HepG2 (cell line): ENCODE results near the gene POLN. TPM values are rescaled to one million over a fixed set of nuclear protein-coding genes. Genes with fewer than 3 reads are reported as not detected.

Source experiments
- ATAC-seq: fragments of 200-7000 bp; cut with Tn5 transposase; 3 replicates; pipeline ENCODE4 v1.9.1; 2020; ENCODE audit warnings: mild to moderate bottlenecking, moderate library complexity
- BruUV-seq: library from RNA; stranded (reverse); fragments of 400-500 nt; replicated peaks from 2 replicates; lab custom pipeline; 2021; lab: Mats Ljungman, UMichigan
- CTCF ChIA-PET: fragments of 300-600 bp; formaldehyde crosslinking; extraction: SDS; loops from one replicate; lab custom pipeline; 2021; ENCODE audit warnings: low total read pairs, inconsistent platforms, low intra/inter-chr PET ratio; lab: Yijun Ruan, JAX
- POLR2A ChIA-PET: fragments of 350-600 bp; sonication (Branson Sonifier 250); formaldehyde crosslinking; loops from one replicate; lab custom pipeline; 2020; ENCODE audit warnings: antibody characterized with exemption, inconsistent platforms; lab: Yijun Ruan, JAX
- DNase-seq: peaks from one replicate; pipeline ENCODE4 v3.0.0-alpha.2; 2015; ENCODE audit warnings: low spot score
- FAIRE-seq: peaks from 3 replicates; lab custom pipeline; 2011; peaks lifted over from hg19 to GRCh38; lab: Jason Lieb, UNC
- H2AFZ ChIP-seq: one replicate; pipeline ENCODE4 v1.6.1; 2011; ENCODE audit warnings: low read length, inconsistent platforms
- H3K27ac ChIP-seq: fragments of 300-600 bp; 3 replicates; pipeline ENCODE4 v1.8.0; 2011; ENCODE audit warnings: mixed run types, mild to moderate bottlenecking, mixed read lengths, low read length, inconsistent platforms; ENCODE audit not compliant: insufficient read depth; ENCODE audit errors: extremely low read length
- H3K27me3 ChIP-seq, 2 experiments: fragments of 200-600 bp in 1 of 2; 2 replicates in 1 of 2; 3 replicates in 1 of 2; pipeline versions ENCODE4 v1.6.0 to v1.8.0; 2011; ENCODE audit warnings: low read length in 2 of 2, mild to moderate bottlenecking in 2 of 2, moderate library complexity in 2 of 2, inconsistent platforms in 1 of 2; ENCODE audit not compliant: insufficient read depth in 2 of 2, control insufficient read depth in 1 of 2
- H3K36me3 ChIP-seq, 2 experiments: fragments of 200-600 bp in 1 of 2; replicated peaks in 1 of 2; 2 replicates in 1 of 2; 3 replicates in 1 of 2; pipeline versions ENCODE4 v1.5.1 to v1.8.0; 2011; ENCODE audit warnings: low read length in 2 of 2, inconsistent platforms in 1 of 2; ENCODE audit not compliant: insufficient read depth in 2 of 2, control insufficient read depth in 1 of 2
- H3K4me1 ChIP-seq: 2 replicates; pipeline ENCODE4 v1.5.1; 2012; ENCODE audit warnings: low read length, inconsistent platforms; ENCODE audit not compliant: insufficient read depth
- H3K4me2 ChIP-seq: 2 replicates; pipeline ENCODE4 v1.6.0; 2011; ENCODE audit warnings: low read depth, low read length, inconsistent platforms
- H3K4me3 ChIP-seq, 3 experiments: fragments of 200-600 bp in 1 of 3; sonication (generic), shearing (Covaris generic) in 1 of 3; replicated peaks in 1 of 3; 2 replicates each; pipeline ENCODE4 v1.5.1; 2011 to 2016; ENCODE audit warnings: low read length in 3 of 3, inconsistent platforms in 2 of 3, low read depth in 2 of 3, mild to moderate bottlenecking in 2 of 3, control low read depth in 1 of 3, mixed read lengths in 1 of 3; ENCODE audit not compliant: insufficient read depth in 1 of 3
- H3K79me2 ChIP-seq: one replicate; pipeline ENCODE4 v1.6.1; 2011; ENCODE audit warnings: low read length, inconsistent platforms; ENCODE audit not compliant: insufficient read depth
- H3K9ac ChIP-seq: 2 replicates; pipeline ENCODE4 v1.6.0; 2011; ENCODE audit warnings: mild to moderate bottlenecking, low read depth, low read length, inconsistent platforms; ENCODE audit not compliant: insufficient read depth
- H3K9me3 ChIP-seq: 2 replicates; pipeline ENCODE4 v1.5.1; 2012; ENCODE audit warnings: mild to moderate bottlenecking, low read length
- H4K20me1 ChIP-seq: 2 replicates; pipeline ENCODE4 v1.6.0; 2011; ENCODE audit warnings: inconsistent platforms, mild to moderate bottlenecking, low read length, moderate library complexity; ENCODE audit not compliant: insufficient read depth
- ARID5B ChIP-seq: IDR thresholded peaks from 2 replicates; pipeline ENCODE4 v1.4.0; 2020; ENCODE audit warnings: mild to moderate bottlenecking, missing genetic modification reagents
- ATAD3A ChIP-seq: sonication (generic); formaldehyde crosslinking; IDR thresholded peaks from 2 replicates; pipeline ENCODE4 v1.4.0; 2020; ENCODE audit warnings: missing genetic modification reagents
- ATF2 ChIP-seq: sonication (generic); formaldehyde crosslinking; IDR thresholded peaks from 2 replicates; pipeline ENCODE4 v1.4.0; 2020; ENCODE audit warnings: missing genetic modification reagents
- CCAR2 ChIP-seq: fragments of 200-400 bp; formaldehyde crosslinking; optimal IDR thresholded peaks from 2 replicates; pipeline ENCODE3; 2018; ENCODE audit warnings: low read depth, mild to moderate bottlenecking, low read length, moderate library complexity
- DBP ChIP-seq: sonication (generic); formaldehyde crosslinking; IDR thresholded peaks from 2 replicates; pipeline ENCODE4 v1.4.0; 2020; ENCODE audit warnings: missing genetic modification reagents; ENCODE audit errors: not compliant biosample characterization
- KLF12 ChIP-seq: sonication (generic); formaldehyde crosslinking; IDR thresholded peaks from 2 replicates; pipeline ENCODE4 v1.4.0; 2020; ENCODE audit warnings: missing genetic modification reagents, borderline replicate concordance
- MIER2 ChIP-seq: IDR thresholded peaks from 2 replicates; pipeline ENCODE4 v1.6.1; 2016; ENCODE audit warnings: missing biosample characterization, missing genetic modification reagents
- MIER3 ChIP-seq: IDR thresholded peaks from 2 replicates; pipeline ENCODE4 v1.6.1; 2016; ENCODE audit warnings: missing compliant biosample characterization, borderline replicate concordance
- NFE2L1 ChIP-seq: sonication (generic); formaldehyde crosslinking; IDR thresholded peaks from 2 replicates; pipeline ENCODE4 v1.4.0; 2020; ENCODE audit warnings: missing genetic modification reagents, mild to moderate bottlenecking, borderline replicate concordance
- PAX8 ChIP-seq: sonication (generic); formaldehyde crosslinking; IDR thresholded peaks from 2 replicates; pipeline ENCODE4 v1.8.0; 2022; ENCODE audit warnings: mild to moderate bottlenecking, missing genetic modification reagents, borderline replicate concordance
- TBP ChIP-seq: sonication (generic); formaldehyde crosslinking; IDR thresholded peaks from 2 replicates; pipeline ENCODE4 v1.5.0; 2020; ENCODE audit warnings: missing genetic modification reagents
- ZBTB34 ChIP-seq: sonication (generic); formaldehyde crosslinking; IDR thresholded peaks from 2 replicates; pipeline ENCODE4 v1.8.0; 2022; ENCODE audit warnings: mild to moderate bottlenecking, missing genetic modification reagents
- ZNF382 ChIP-seq: sonication (generic); formaldehyde crosslinking; IDR thresholded peaks from 2 replicates; pipeline ENCODE4 v1.5.0; 2020; ENCODE audit warnings: missing genetic modification reagents, mild to moderate bottlenecking, borderline replicate concordance
- ZNF547 ChIP-seq: sonication (generic); formaldehyde crosslinking; IDR thresholded peaks from 2 replicates; pipeline ENCODE4 v1.5.1; 2020; ENCODE audit warnings: mild to moderate bottlenecking, missing genetic modification reagents
- ZNF598 ChIP-seq: sonication (generic); formaldehyde crosslinking; IDR thresholded peaks from 2 replicates; pipeline ENCODE4 v1.5.1; 2020; ENCODE audit warnings: mild to moderate bottlenecking, missing genetic modification reagents, borderline replicate concordance
- ZNF674 ChIP-seq: sonication (generic); formaldehyde crosslinking; IDR thresholded peaks from 2 replicates; pipeline ENCODE4 v1.5.0; 2020; ENCODE audit warnings: low read depth, mild to moderate bottlenecking, missing genetic modification reagents
- ZNF678 ChIP-seq: sonication (generic); formaldehyde crosslinking; IDR thresholded peaks from 2 replicates; pipeline ENCODE4 v1.4.0; 2020; ENCODE audit warnings: mild to moderate bottlenecking, missing genetic modification reagents
- ZNF749 ChIP-seq: sonication (generic); formaldehyde crosslinking; IDR thresholded peaks from 2 replicates; pipeline ENCODE4 v1.8.0; 2022; ENCODE audit warnings: mild to moderate bottlenecking, missing genetic modification reagents, moderate library complexity, borderline replicate concordance
- ZNF790 ChIP-seq: sonication (generic); formaldehyde crosslinking; IDR thresholded peaks from 2 replicates; pipeline ENCODE4 v1.8.0; 2022; ENCODE audit warnings: missing genetic modification reagents, mild to moderate bottlenecking, borderline replicate concordance
- WGBS: methylation state at CpG from one replicate; pipeline ENCODE4 v1.1.6; 2017; ENCODE audit warnings: low lambda C conversion rate; 5-methylcytosine and 5-hydroxymethylcytosine counted together
- in situ Hi-C: cut with HindIII; loops from 2 replicates; pipeline ENCODE4 v1.10.0; 2017; ENCODE audit warnings: low pct_unique_long_range_greater_than_20kb; ENCODE audit not compliant: extremely low pct_ligation_motif_present
- intact Hi-C: fragments of 100-400 bp; cut with micrococcal nuclease; formaldehyde crosslinking; loops from one replicate; pipeline ENCODE4 v1.10.0; 2022; ENCODE audit not compliant: unreplicated experiment
- polyA plus RNA-seq, 8 experiments: library from polyadenylated mRNA; depleted of rRNA in 3 of 8; stranded (reverse) in 7 of 8; unstranded in 1 of 8; fragments of >200 nt; fragmentation: Illumina TruSeq in 4 of 8; extraction: Trizol in 4 of 8; gene quantifications; 2 replicates each; pipeline versions ENCODE4 v1.2.1 to v1.2.3, GENCODE V29; 2011 to 2016; ENCODE audit warnings: low read depth in 4 of 8, missing spikeins in 1 of 8, mixed read lengths in 1 of 8; ENCODE audit not compliant: insufficient read depth in 1 of 8
- total RNA-seq, 5 experiments: library from RNA; depleted of rRNA; stranded (reverse); fragments of >200 nt; fragmentation: Illumina TruSeq; extraction: Trizol; gene quantifications; 2 replicates each; pipeline ENCODE4 v1.2.3, GENCODE V29; 2016; ENCODE audit warnings: low read depth in 1 of 5

POLN gene
- total and polyA plus RNA-seq, 2 of the 13 experiments (the other 11 are each of a cell fraction or from before 2014, with no cell fraction given) = 0.93 to 1.5 TPM

- H3K27ac ChIP-seq = no peak overlapping the region
- CTCF ChIA-PET = no interaction called here
- FAIRE-seq (no peak), ATAC-seq (no peak), DNase-seq (no peak)
- in situ Hi-C loops = no loop called here
- H3K9ac ChIP-seq = no peak overlapping the region
- no peaks in the 10 kb centered on the region for H3K27me3 ChIP-seq
- intact Hi-C loops = no loop called here
- H2AFZ ChIP-seq = no peak overlapping the region
- BruUV-seq = no TSS peak
- POLR2A ChIA-PET = no interaction called here
- no peaks in the 10 kb centered on the region for H4K20me1 ChIP-seq
- no peaks in the 10 kb centered on the region for H3K4me1 ChIP-seq
- H3K4me2 ChIP-seq = no peak overlapping the region
- H3K4me3 ChIP-seq = no peak overlapping the region
- H3K9me3 ChIP-seq = no peaks in the 10 kb centered on the region
- no peaks in the 10 kb centered on the region for H3K36me3 ChIP-seq
- 4% methylated on average over 2 of the region's 2 CpGs for WGBS
- H3K79me2 ChIP-seq = no peaks in the 10 kb centered on the region
- TF ChIP-seq DBP (no peak), TBP (CRISPR knock-in tag) (no peak), ZNF598 (CRISPR knock-in tag) (no peak), MIER2 (CRISPR knock-in tag) (no peak), ZBTB34 (no peak), ZNF382 (CRISPR knock-in tag) (no peak), KLF12 (no peak), ATAD3A (CRISPR knock-in tag) (no peak), PAX8 (CRISPR knock-in tag) (no peak), NFE2L1 (no peak), ZNF749 (no peak), ARID5B (CRISPR knock-in tag) (no peak), ZNF547 (CRISPR knock-in tag) (no peak), MIER3 (CRISPR knock-in tag) (no peak), CCAR2 (no peak), ZNF790 (CRISPR knock-in tag) (no peak), ATF2 (CRISPR knock-in tag) (no peak), ZNF678 (no peak), ZNF674 (no peak)
These were observed 87.6 kb downstream of the POLN start for GRCh38 chr4:2154215-2154740.
